Mammary epithelial cell (primary cell): ENCODE data around the gene FAM78B.

Experiments used
- EZH2 ChIP-seq: IDR thresholded peaks from 2 replicates; pipeline ENCODE4 v1.6.1; 2012; ENCODE audit warnings: low read length, inconsistent platforms, borderline replicate concordance
- TF ChIP-seq, protein P1 (sequence below), 2 donors: IDR thresholded peaks in 1 of 2; conservative IDR thresholded peaks in 1 of 2; 2 replicates each; pipeline ENCODE4 v1.5.1; 2011 to 2012; ENCODE audit warnings: inconsistent platforms in 2 of 2, low read length in 2 of 2, mild to moderate bottlenecking in 2 of 2, control low read depth in 1 of 2, low read depth in 1 of 2; ENCODE audit not compliant: insufficient read depth in 1 of 2; ENCODE audit errors: extremely low read depth in 1 of 2

DNA sequence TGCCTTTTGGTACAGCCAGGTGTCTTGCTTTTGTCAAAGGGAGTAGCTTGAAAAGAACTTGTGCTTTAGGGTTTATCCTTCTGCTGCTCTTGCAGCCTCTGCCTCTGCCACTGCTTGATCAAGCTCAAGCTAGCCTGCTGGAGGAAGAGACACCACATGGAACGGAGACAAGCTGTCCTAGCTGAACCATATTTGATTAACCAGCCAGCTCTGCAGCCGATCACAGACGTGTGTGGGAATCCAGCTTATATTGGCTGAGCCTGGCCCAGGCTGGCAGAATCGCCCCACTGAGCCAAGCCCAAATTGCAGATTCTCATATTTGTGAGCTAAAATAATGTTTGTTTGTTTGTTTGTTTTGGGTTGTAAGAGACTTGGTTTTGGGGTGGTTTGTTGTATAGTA, 18.7 kb upstream of the FAM78B start:
- TF ChIP-seq, protein P1, sequence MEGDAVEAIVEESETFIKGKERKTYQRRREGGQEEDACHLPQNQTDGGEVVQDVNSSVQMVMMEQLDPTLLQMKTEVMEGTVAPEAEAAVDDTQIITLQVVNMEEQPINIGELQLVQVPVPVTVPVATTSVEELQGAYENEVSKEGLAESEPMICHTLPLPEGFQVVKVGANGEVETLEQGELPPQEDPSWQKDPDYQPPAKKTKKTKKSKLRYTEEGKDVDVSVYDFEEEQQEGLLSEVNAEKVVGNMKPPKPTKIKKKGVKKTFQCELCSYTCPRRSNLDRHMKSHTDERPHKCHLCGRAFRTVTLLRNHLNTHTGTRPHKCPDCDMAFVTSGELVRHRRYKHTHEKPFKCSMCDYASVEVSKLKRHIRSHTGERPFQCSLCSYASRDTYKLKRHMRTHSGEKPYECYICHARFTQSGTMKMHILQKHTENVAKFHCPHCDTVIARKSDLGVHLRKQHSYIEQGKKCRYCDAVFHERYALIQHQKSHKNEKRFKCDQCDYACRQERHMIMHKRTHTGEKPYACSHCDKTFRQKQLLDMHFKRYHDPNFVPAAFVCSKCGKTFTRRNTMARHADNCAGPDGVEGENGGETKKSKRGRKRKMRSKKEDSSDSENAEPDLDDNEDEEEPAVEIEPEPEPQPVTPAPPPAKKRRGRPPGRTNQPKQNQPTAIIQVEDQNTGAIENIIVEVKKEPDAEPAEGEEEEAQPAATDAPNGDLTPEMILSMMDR (conservative IDR thresholded peaks at IDR 0.05 in 1 of 2, IDR thresholded peaks at IDR 0.05 in 1 of 2; ENCODE audit: extremely low read depth in 1 of 2, insufficient read depth in 1 of 2, low read depth in 1 of 2, low read length in 2 of 2), result no peak
- no peak for TF ChIP-seq EZH2
